Activated CD8-positive, alpha-beta memory T cell treated with anti-CD3 and anti-CD28 coated beads, Interleukin-2, amount 50 U/mL, for 48 hours (primary cell): Measurements from ENCODE around the gene TNNT2.

Experiments
- DNase-seq: peaks from one replicate; pipeline ENCODE4 v3.0.0-alpha.2; 2020

Gene TNNT2

DNA sequence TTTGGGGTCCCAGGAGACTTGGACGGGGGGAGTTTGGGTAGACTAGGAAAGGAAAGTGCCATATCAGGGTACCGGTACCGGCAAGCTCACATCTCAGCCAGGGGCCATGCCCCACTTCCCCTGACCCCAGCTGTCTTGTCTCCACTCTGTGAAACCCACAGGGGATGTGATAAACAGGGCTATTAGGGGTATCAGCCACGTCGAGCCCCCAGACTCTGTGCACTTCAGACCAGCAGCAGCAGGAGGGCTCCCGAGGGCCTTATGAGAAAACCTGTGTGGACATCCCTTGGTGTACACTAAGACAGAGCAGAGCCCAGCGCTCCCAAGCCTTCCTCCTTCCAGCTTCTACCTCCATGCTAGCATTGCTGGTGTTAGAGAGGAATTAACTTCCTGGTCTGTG, 46.3 kb downstream of the TNNT2 start:
- no peak for DNase-seq

DNA sequence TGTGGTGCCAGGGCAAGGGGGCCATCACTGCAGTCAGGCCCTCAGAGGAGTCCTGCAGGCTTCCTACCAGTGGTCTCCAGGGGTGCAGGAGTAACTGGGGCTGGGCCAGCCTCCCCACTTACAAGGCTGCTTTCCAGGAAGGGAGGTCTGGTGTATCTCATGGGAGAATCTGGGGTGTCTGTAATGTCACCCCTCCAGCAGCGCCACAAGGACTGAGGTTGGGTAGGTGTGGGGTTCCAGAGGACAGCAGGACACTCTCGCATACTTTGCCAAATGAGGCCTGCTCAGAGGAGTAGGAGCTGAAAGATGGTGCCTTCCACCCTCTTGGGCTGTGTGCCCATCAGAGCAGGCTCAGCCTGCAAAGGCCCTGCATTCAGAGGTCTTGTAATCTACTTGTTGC, 46.9 kb downstream of the TNNT2 start:
- no peak for DNase-seq

DNA sequence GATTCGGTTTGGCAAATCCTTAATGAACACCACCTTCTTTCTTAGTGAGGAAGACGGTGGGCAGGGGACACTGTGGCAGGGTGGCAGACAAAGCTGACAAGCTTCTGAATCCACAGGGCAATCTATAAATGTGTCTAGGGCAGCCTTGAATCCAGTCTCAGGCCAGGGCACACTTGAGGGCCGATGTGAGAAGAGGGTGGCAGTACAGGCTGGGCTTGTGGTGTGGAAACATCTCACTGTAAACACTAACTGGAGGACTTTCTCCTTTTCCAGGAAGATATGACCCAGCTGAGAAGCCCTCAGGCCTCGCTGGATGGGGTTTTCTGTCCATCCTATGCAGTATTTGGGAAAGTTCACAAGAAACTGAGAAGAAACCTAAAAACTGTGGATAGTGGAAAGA, 47.7 kb downstream of the TNNT2 start:
- no peak for DNase-seq

DNA sequence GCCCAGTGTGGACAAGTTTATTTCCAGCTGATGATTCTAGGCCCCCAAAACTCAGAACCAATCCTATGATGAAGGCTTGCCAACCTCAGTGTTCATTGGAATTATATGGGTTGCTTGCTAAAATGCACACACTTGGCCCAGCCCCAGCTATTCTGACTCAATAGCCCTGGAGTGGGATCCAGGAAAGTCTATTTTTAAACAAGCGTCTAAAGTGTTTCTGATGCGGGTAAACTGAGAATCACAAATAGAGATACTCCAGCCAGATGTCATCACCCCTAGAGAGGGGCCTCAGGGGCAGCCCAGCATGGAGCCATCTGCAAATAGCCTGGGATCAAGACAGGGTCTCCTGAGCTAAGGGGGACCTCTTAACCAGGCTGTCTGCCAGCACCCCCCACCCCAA, 48.2 kb downstream of the TNNT2 start:
- no peak for DNase-seq

DNA sequence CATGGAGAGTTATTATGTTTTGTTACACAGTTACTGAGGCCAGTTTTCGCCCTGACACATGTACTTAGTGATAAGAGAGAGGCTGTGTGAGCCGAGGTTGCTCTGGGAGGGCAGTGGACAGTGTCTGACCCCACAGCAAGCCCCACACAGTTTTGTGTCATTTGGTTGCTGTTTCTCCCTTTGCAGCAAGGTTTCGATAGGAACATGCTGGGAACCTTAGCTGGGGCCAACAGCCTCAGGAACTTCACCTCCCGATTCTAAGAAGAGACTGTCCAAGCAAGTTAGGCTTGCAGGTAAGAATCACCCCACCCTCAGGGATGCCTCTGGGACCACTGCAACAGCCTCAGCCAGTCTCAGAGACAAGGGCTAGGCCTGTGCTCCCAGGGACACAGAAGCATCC, 48.9 kb downstream of the TNNT2 start:
- no peak for DNase-seq

DNA sequence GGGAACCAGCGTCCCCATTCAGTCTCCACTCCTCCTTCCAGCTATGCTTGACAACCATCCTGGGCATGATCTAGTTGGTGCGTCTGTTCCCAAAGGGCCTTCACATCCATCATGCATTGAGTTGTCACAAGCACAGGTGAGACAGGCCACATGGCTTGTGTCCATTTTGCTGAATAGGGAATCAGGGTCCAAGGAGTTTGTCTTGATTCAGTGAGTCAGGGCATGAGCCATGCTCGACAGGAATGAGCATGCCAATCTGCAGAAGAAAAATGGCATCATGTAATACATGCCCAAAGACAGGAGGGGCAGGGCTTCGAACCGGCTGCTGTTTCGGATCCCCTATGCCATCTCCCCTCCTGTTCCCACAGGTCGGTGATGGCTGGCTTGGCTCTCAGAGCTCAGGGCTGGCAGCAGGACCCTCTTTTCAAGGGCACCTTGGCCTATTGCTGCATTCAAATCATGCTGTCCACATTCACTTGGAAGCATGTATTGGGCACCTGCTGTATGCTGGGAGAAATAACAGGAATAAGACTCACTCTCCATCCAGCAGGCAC, 49.7 kb downstream of the TNNT2 start:
- no peak for DNase-seq

DNA sequence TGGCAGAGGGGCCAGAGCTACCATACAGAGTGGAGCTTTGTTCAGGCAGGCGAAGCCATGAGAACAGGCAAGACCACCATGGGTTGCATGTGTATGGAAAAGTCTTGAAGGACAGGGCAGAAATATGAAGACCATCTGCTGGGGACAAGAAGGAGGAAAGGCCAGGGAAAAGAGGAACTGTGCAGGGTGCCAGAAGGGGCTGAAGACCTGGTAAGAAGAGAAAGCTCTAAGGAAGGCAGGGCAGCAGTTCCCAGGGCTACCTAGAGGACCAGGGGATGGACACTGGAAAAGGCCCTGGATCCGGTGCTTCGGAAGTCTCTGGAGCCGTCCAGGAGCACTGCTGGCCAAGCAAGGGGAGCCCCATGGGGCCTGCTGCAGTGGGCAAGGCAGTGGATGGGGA, 50.8 kb downstream of the TNNT2 start:
- DNase-seq = no peak

DNA sequence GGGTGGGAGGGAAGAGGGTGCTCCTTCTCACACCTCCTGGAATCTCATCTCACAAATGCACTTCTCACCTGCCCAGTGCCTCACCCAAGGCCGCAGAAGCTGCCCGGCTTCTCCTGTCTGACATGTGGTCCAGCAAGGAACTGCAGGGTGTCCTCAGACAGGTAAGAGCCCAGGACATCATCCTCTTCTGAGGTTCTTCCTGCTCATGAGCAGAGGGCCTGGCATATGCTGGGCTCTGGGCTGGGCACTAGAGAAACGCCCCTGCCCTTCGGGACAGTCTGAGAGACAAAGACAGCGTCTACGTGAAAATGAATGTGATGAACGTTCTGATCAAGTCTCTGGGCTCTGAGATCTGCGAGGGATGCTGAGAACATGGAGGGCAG, 51.8 kb downstream of the TNNT2 start:
- no peak for DNase-seq

DNA sequence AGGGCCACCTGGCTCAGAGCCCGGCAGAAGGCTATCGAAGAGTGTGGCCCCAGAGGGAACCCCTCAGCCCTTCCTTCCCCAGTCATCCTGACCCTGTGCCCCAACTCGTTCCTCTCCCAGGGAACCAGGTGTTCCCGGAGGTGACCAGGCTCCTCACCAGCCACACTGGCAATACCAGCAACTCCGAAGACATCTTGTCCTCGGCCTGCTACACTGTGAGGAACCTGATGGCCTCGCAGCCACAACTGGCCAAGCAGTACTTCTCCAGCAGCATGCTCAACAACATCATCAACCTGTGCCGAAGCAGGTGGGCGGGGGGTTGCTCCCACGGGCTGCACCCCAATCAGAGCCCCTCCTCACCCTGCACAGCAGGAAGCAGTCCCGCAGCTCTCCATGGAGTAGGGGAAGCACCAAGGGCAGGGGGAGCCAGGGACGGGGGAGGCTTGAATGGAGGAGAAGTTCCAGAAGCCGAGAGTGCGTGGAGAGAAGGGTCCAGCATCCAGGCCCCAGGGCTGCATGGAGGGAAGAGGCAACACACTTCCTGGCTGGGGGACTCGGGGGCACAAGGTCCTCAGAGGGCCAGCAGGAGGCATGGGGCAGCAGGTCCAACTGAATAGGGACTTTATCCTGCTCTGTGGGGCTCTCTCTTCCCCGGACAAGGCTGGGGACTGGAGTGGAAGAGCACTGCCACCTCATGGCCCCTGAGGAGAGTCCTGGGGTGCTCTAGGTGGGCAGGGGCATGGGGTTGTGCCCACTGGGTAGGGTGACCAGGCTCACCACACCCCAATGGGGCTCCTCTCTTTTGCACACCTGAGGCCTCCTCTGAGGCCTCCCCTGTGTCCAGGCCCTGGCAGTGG, 52.4 kb downstream of the TNNT2 start:
- DNase-seq = no peak

DNA sequence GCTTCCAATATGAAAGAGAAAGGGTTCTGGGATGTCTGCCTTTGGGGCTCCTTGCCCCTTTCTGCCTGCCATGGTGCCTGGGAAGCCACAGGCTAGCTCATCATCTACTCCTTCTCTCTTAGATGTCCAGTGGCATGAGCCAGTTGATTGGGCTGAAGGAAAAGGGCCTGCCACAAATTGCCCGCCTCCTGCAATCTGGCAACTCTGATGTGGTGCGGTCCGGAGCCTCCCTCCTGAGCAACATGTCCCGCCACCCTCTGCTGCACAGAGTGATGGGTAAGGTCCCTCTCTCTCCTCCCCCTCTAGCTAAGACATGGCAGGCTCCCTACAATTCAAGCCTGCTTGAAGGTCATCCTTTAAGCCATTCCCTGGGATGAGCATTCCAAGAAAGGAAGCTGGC, 53.2 kb downstream of the TNNT2 start:
- DNase-seq = no peak

DNA sequence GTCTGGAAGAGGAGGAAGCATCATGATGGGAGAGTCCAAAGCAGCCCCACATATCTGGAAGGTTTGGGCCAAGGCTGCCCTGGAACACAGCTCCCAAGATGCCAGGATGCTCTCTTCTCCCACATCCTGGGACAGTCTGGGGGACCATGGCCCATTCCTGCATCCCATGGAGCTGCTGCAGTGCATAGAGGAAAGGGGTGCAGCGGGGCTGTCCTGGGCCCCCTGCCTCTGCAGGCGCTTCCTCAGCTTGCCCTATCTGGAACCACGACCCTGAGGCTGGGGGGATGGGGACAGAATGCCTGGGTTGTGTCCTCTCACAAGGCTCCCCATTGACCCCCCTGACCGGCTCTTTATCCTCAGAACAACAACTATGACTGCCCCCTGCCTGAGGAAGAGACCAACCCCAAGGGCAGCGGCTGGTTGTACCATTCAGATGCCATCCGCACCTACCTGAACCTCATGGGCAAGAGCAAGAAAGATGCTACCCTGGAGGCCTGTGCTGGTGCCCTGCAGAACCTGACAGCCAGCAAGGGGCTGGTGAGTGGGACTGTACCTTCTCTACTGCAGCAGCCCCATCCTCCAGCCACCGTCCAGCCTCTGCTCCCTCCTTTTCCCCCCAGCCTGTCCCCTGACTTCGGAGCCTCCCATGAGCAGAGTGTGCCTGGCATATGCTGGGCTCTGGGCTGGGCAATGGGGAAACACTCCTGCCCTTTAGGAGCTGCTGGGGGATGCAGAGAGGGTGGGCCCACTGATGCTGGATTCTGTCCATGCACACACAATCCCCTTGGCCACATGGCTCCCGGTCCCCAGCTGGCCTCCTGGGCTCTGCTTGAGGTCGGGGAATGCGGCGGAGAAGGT, 54.6 kb downstream of the TNNT2 start:
- no peak for DNase-seq

DNA sequence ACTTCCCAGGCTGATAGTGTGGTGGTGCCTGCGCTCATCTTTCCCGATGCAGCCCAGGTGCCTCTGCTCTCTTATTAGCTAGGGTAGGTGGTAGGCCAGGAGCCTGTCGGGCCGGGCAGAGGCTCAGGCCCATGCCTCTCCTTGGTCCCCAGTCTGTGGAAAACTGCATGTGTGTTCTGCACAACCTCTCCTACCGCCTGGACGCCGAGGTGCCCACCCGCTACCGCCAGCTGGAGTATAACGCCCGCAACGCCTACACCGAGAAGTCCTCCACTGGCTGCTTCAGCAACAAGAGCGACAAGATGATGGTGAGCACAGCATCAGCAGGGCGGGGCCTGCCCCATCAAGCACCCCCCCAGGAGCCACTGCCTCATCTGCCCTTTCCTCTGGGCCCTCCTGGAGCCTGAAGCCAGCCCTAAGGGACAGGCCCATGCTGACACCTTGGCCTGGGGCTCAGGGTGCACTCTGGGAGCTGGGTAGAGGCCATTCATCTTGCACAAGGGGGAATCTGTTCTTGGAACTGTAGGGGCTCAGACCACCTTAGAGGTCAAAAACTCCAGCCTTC, 55.6 kb downstream of the TNNT2 start:
- DNase-seq = no peak

DNA sequence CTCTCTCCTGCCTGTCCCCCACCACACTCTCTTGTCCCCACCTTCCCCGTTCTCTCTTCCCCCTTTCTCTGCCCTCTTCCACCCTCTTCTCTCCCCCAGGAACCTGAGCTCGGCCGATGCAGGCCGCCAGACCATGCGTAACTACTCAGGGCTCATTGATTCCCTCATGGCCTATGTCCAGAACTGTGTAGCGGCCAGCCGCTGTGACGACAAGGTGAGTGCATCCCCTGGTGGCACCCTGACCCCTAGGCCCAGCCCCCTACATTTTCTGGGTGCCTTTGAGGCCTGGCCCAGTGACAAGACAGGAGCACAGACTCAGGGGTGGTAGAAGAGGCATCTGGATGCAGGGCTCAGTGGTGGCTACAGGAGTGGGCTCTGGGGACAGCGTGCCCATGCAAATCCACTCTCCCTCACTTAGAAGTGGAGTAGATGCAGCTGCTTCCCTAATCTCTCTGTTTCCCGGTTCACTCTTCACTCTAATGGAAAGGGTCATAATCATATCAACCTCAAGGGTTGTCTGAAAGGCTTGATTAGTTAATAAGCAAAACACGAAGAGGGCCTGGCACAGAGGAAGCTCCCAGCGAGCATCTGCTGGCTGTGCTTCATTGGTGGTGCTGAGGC, 57.2 kb downstream of the TNNT2 start:
- DNase-seq = no peak

DNA sequence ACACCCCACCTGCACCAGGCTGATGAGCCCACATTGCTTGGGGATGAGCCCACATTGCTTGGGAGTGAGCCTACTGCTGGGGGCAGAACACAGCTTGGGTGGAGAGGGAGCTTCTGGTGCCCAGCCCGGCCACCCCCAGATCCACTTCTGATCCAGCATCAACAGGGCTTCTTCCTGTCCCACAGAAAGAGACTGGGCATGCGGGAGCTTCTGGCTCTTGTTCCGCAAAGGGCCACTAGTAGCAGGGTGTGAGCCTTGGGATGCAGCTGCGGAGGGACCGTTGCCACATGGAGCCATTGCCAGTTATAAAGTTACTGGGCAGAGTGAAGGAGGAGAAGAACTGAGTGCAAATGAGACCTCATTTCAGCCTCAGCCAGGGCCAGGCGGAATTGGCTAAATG, 57.8 kb downstream of the TNNT2 start:
- DNase-seq = no peak

DNA sequence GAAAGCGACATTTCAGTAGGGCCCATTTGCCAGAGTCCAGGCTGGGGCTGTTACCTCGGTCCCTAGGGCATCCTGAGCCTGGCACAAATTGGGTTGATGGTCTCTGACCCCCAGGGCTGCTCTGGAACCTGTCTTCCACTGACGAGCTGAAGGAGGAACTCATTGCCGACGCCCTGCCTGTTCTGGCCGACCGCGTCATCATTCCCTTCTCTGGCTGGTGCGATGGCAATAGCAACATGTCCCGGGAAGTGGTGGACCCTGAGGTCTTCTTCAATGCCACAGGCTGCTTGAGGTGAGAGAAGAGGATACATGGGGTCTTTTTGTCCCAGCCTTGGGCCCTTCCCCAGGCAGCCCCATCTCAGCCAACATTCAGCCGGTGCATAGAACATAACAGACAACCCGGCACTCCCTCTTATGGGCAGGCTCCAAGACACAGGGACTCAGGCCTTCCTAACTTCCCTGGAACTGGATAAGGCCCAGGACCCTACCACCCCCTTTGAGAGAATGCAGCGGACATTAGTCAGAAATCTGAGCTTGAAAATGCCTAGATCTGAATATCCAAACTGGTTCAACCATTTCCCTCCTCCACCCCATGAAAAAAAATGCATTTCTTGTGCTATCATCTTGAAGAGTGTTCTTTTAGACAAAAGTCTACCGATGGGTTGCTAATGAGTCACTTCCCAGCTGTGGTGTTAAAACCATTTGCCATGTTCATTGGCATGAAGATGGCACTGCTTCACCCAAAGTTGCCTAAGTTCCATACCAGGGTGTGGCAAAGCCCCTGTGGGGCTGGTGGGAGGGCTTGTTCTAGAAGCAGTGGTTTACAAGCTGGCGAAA, 58.8 kb downstream of the TNNT2 start:
- DNase-seq = no peak

DNA sequence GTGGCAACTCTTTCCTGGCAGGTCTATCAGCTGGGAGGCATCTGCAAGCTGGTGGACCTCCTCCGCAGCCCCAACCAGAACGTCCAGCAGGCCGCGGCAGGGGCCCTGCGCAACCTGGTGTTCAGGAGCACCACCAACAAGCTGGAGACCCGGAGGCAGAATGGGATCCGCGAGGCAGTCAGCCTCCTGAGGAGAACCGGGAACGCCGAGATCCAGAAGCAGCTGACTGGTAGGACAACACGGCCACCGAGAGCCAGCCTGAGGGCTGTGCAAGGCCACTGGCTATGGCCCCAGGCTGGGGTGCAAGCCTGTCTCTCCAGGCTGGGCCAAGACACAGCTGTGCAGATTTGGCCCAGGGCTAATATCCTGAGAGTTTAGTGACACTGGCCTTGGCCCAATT, 59.9 kb downstream of the TNNT2 start:
- DNase-seq = no peak

DNA sequence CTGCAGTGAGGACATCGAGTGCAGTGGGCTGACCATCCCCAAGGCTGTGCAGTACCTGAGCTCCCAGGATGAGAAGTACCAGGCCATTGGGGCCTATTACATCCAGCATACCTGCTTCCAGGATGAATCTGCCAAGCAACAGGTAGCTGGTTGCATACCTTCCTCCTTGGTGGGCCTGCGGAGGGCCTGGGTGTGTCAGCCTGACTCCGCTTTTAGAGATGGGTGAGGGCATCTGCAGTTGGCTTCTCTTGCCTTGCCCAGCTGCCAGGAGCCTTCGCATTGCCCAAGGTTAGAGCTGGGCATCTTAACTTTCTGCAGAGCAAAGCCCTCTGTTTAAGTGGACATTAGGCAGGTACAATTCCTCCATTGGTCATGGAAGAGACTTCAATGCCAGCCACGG, 60.9 kb downstream of the TNNT2 start:
- no peak for DNase-seq

DNA sequence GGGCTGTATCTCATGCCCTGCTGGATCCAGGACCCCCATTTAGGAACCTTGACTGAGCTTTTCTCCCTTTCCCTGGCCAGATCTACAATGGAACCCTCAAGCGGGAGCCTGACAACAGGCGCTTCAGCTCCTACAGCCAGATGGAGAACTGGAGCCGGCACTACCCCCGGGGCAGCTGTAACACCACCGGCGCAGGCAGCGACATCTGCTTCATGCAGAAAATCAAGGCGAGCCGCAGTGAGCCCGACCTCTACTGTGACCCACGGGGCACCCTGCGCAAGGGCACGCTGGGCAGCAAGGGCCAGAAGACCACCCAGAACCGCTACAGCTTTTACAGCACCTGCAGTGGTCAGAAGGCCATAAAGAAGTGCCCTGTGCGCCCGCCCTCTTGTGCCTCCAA, 64.4 kb downstream of the TNNT2 start:
- DNase-seq = no peak

DNA sequence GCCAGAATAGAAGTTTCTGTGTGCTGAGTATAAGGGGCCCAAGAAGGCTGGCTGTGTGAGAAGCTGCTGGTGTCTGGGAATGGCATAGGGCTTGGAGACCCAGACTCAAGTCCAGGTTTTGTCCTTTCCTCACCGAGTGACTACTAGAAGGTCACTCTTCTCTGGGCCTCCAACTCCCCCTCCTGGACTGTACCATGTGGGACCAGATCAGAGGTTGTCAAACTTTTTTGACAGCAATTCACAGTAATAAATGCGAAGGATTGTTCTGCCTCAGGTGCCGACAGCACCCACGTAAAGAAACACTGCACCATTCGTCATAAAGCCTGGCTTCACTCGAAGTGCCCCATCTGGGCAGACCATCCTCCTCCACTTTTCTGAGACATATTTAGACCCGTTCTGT, 65.2 kb downstream of the TNNT2 start:
- DNase-seq = no peak

DNA sequence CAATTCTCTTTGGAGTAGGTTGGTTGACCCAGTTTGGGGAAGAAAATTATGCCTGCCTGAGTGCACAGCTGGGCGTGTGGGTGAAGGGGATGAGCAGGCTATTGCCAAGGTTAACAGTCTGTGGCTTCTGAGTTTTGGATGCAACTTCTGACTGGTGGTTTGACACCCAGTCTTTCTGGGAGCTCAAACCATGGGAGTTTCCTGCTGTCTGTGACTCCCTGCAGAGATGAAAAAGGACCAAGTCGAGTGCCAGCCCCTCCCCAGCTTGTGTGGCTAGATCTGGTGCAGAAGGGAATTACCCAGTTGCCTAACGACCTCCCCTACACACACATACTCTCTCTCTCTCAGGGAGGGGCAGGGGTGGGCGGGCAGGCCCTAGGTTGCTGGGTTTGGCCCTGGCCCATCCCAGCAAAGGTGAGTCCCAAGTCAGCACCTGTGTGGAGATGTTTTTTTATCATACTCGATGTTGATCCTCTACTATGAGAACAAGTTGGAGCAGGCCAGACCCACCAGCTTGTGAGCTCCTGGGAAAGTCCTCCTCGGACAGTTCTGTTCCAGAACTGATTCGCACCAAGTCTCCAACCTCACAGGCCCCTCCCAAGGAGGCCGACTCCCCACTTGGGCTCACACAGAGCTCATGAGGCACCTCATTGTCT, 66.0 kb downstream of the TNNT2 start:
- DNase-seq = no peak

DNA sequence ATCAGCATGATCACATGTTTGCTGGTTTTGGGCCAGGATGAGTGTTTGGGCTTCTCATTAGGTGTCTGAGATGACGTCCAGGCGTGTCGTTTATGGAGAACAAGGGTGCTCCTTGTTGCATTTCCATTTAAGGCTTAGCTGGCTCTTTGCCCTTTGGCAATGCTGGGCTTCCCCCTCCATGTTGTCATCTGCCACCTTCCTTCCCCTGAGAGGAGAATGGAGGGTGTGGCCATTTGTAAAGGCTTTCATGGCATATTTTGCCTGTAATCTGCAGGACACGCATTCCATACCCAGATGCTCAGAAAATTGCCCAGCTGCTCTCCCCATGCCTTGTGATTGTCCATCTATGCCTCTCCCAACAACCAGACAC, 66.5 kb downstream of the TNNT2 start:
- no peak for DNase-seq
